Lung (tissue), 12 donors: ENCODE measurements around the gene TRIM65. TPM values are rescaled to one million over a fixed set of nuclear protein-coding genes. Genes with fewer than 3 reads are reported as not detected.

Experiments used
- ATAC-seq: fragments of 200-7000 bp; cut with Tn5 transposase; one replicate; pipeline ENCODE4 v1.9.1; 2020; ENCODE audit warnings: moderate number of reproducible peaks; ENCODE audit not compliant: insufficient read depth, low FRiP score
- DNase-seq, 3 donors: peaks; one replicate each; pipeline ENCODE4 v3.0.0-alpha.2; 2013 to 2017
- H3K27ac ChIP-seq, 2 donors: one replicate each; pipeline ENCODE4 v1.5.1; 2013; ENCODE audit warnings: mild to moderate bottlenecking in 2 of 2, moderate library complexity in 2 of 2, control low read depth in 1 of 2, inconsistent platforms in 1 of 2, low read depth in 1 of 2, low read length in 1 of 2
- H3K27me3 ChIP-seq, 3 donors: one replicate each; pipeline ENCODE4 v1.5.1; 2013; ENCODE audit warnings: low read length in 2 of 3; ENCODE audit not compliant: control insufficient read depth in 3 of 3, insufficient read depth in 3 of 3
- H3K36me3 ChIP-seq, 4 donors: one replicate each; pipeline ENCODE4 v1.5.1; 2013; ENCODE audit warnings: low read length in 4 of 4, mild to moderate bottlenecking in 1 of 4, moderate library complexity in 1 of 4; ENCODE audit not compliant: control insufficient read depth in 4 of 4, insufficient read depth in 4 of 4
- H3K4me1 ChIP-seq, 5 donors: one replicate each; pipeline ENCODE4 v1.5.1; 2013; ENCODE audit warnings: low read length in 5 of 5, mild to moderate bottlenecking in 2 of 5, moderate library complexity in 1 of 5; ENCODE audit not compliant: control insufficient read depth in 5 of 5, insufficient read depth in 5 of 5
- H3K4me3 ChIP-seq: one replicate; pipeline ENCODE4 v1.5.1; 2013; ENCODE audit warnings: mild to moderate bottlenecking, control low read depth, moderate library complexity
- H3K9ac ChIP-seq, 2 donors: one replicate each; pipeline ENCODE4 v1.5.1; 2013; ENCODE audit warnings: low read length in 2 of 2, control low read depth in 1 of 2; ENCODE audit not compliant: insufficient read depth in 1 of 2
- H3K9me3 ChIP-seq, 4 donors: one replicate each; pipeline ENCODE4 v1.5.1; 2013; ENCODE audit warnings: low read length in 3 of 4, mild to moderate bottlenecking in 1 of 4, moderate library complexity in 1 of 4; ENCODE audit not compliant: control insufficient read depth in 4 of 4, insufficient read depth in 3 of 4
- WGBS, 2 donors: extraction: QIAGEN DNeasy Blood & Tissue Kit; methylation state at CpG; one replicate each; pipeline ENCODE4 v1.1.7; 2013; 5-methylcytosine and 5-hydroxymethylcytosine counted together
- polyA plus RNA-seq, 2 donors: library from polyadenylated mRNA; stranded (reverse); fragments of 200-250 nt; gene quantifications; one replicate each; pipeline ENCODE4 v1.2.1, GENCODE V29; 2013
- total RNA-seq, 2 donors: library from RNA; depleted of rRNA in 1 of 2; stranded (reverse); fragments of >200 nt in 1 of 2; gene quantifications; one replicate each; pipeline ENCODE4 v1.2.1, GENCODE V29; 2014 to 2021
- TF ChIP-seq, protein P1 (sequence below): IDR thresholded peaks from 2 replicates; pipeline ENCODE4 v1.5.1; 2012; ENCODE audit warnings: mild to moderate bottlenecking; ENCODE audit errors: control extremely low read depth, extremely low read depth
- donor health status: control.
- donor health status: control.
- donor health status: Bipolar disorder and iron deficiency.
- donor health status: healthy.
- donor health status: DM: yes; HTN: yes; CAD: no.

TRIM65 gene
- total and polyA plus RNA-seq, 4 donors, result 12.7 to 32.9 (median 21.2) TPM

DNA sequence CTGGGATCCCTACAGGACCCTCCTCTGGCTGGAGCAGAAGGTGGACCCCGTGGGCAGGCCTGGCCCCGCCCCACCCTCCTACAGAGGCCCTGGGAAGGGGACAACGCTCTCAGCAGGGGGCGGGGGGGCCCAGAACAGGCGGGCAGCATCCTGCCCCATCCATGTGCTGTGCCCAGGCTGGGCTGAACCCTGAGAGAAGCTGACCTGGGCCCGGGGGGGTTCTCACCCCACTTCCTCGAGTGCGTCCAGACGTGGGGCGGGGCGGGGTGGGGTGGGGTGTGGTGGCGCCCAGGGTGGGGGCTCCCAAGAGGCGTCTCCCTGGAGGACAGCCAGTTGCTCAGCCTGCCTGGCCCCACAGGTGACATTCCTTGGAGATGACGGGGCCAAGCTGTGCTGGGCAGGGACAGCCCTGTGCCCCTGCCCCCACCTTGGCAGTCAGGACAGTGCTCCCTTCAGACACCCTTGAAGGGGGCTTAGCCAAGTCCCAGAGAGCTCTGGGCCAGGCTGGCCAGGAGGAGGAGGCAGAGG, 52.2 kb downstream of the TRIM65 start:
- H3K27ac ChIP-seq, result peak overlapping the region; percentile 78 to 93
- TF ChIP-seq, protein P1, sequence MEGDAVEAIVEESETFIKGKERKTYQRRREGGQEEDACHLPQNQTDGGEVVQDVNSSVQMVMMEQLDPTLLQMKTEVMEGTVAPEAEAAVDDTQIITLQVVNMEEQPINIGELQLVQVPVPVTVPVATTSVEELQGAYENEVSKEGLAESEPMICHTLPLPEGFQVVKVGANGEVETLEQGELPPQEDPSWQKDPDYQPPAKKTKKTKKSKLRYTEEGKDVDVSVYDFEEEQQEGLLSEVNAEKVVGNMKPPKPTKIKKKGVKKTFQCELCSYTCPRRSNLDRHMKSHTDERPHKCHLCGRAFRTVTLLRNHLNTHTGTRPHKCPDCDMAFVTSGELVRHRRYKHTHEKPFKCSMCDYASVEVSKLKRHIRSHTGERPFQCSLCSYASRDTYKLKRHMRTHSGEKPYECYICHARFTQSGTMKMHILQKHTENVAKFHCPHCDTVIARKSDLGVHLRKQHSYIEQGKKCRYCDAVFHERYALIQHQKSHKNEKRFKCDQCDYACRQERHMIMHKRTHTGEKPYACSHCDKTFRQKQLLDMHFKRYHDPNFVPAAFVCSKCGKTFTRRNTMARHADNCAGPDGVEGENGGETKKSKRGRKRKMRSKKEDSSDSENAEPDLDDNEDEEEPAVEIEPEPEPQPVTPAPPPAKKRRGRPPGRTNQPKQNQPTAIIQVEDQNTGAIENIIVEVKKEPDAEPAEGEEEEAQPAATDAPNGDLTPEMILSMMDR, result no peak
- peak; percentile 50 to 77 (median 72) for DNase-seq
- no peaks in the 10 kb centered on the region for H3K9me3 ChIP-seq
- no peak overlapping the region for H3K4me3 ChIP-seq
- peak overlapping the region in 1 of 2 donors; percentile 46 for H3K9ac ChIP-seq
- ATAC-seq, result peak; percentile 59
- H3K36me3 ChIP-seq, result peaks cover 0 to 48% (median 19%) of the 10 kb centered on the region in 4 donors
- 15 to 17% methylated on average over 13 to 14 of the region's 14 CpGs for WGBS, 2 donors
- H3K27me3 ChIP-seq, result no peaks in the 10 kb centered on the region
- peaks cover 0 to 47% (median 35%) of the 10 kb centered on the region in 5 donors for H3K4me1 ChIP-seq

DNA sequence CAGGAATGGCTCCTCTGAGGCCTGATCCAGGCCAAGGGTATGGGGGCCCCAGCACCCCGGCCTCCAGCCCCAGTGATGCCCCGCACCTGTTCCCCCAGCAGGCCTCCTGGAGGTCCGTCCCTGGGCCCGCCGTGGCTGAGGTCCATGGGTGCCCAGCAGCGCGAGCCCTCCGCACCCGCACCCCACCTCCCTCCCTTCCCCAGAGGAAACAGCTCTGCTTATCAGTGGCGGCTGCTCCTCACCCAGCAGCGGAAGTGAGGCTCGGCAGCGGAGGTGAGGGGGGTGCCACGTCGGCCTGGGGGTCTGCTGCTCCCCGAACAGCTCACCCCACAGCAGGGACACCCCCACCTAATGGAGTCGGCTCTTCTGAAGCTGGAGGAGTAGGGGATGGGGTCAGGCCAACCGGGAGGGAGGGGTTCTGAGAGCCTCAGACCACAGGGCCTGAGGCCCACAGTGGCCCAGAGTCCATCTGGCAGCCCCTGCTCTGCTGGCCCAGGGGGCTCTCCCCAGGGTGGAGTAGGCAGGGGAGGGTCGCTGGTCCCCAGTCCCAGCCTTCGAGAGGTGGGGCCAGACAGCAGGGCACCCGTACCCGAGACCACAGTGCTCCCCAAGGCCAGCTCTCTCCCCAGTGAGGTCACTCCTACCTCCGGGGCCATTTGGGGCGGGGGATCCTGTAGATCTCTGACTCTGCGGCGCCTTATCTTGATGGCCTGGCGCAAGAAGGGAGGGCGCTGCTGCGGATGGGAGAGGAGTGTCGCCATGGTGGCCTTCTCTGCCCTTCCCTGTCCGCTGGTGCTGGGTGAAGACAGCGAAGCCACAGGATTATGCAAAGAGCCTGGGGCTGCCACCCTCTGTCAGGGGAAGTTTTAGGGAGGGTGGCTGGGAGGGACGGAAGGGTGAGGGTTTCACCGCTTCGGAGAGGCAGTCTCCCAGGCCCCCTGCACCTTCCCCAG, 52.9 kb downstream of the TRIM65 start, which contains the start of gene UNC13D:
Gene UNC13D, minus strand, starts transcription at position 828 of the 953 bp plus-strand sequence. Its CDS starts 67 bp downstream, at position 761.
- peaks cover 0 to 43% (median 28%) of the 10 kb centered on the region in 5 donors for H3K4me1 ChIP-seq
- peak in 2 of 3 donors; percentile 40 to 44 for DNase-seq
- ATAC-seq, result peak; percentile 3

DNA sequence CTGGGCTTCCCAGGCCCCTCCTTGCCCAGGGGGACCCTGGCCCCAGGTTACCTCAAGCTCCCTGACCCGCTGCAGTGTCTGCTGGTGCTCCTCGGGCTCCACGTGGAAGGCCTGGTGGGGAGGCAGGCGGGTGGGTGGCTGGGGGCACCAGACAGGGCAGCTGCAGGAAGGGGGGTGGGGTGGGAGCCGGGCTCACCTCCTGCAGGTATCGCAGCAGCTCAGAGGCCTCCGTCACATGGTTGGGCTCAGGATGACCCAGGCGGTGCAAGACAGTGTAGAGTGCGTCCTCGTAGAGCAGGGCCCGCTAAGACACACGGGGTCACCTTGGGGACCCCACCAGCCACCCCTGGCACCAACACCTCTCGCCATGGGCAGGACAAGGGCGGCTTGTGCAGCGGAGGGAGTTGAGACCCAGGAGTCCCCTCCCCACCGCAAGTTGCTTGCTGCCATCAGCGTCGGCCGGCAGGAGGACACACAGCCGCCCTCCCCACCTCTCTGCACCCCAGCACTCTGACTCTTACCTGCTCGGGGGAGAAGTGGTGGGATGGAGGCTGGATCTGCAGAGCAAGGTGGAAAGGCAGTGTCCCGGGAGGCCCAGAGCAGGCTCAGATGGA, 53.7 kb downstream of the TRIM65 start:
- H3K9ac ChIP-seq, result no peak overlapping the region
- H3K4me3 ChIP-seq, result peak overlapping the region; percentile 12
- peaks cover 0 to 35% (median 12%) of the 10 kb centered on the region in 4 donors for H3K36me3 ChIP-seq
- DNase-seq (no peak), ATAC-seq (no peak)
- TF ChIP-seq, protein P1, result no peak
- H3K27ac ChIP-seq, result peak overlapping the region in 1 of 2 donors; percentile 93
- peaks cover 0 to 38% (median 23%) of the 10 kb centered on the region in 5 donors for H3K4me1 ChIP-seq
- no peaks in the 10 kb centered on the region for H3K27me3 ChIP-seq
- H3K9me3 ChIP-seq, result no peaks in the 10 kb centered on the region
- WGBS, 2 donors, result 44 to 73% methylated on average over 19 to 22 of the region's 22 CpGs

More for the DNA sequence above, 52.9 kb downstream of the TRIM65 start, which contains the start of gene UNC13D:
- TF ChIP-seq, protein P1, result no peak
- peak within 1 kb of the TSS; percentile 43 for H3K4me3 ChIP-seq
- no peaks in the 10 kb centered on the region for H3K27me3 ChIP-seq
- peak within 1 kb of the TSS; percentile 78 to 93 for H3K27ac ChIP-seq
- H3K36me3 ChIP-seq, result peaks cover 0 to 41% (median 19%) of the 10 kb centered on the region in 4 donors
- peak within 1 kb of the TSS; percentile 32 to 46 for H3K9ac ChIP-seq
- 13 to 28% methylated on average over 31 to 35 of the region's 35 CpGs for WGBS, 2 donors
- H3K9me3 ChIP-seq, result no peaks in the 10 kb centered on the region
